MM.1S (cell line): ENCODE results near the gene SCMH1.

Experiments used
- DNase-seq: peaks from one replicate; pipeline ENCODE4 v3.0.0-alpha.2; 2015
- H2AFZ ChIP-seq: fragments of 300-600 bp; sonication (generic); 2 replicates; pipeline ENCODE4 v1.6.0; 2016; ENCODE audit warnings: antibody characterized with exemption, low read length
- H3F3A ChIP-seq: fragments of 300-600 bp; sonication (generic); 2 replicates; pipeline ENCODE4 v1.6.1; 2016; ENCODE audit warnings: mild to moderate bottlenecking, antibody characterized with exemption, low read length, moderate library complexity, mixed read lengths; ENCODE audit not compliant: insufficient read depth
- H3K27ac ChIP-seq: fragments of 300-600 bp; sonication (generic); 2 replicates; pipeline ENCODE4 v1.5.1; 2016; ENCODE audit warnings: mild to moderate bottlenecking, low read length
- H3K27me3 ChIP-seq: fragments of 300-600 bp; sonication (generic); replicated peaks from 2 replicates; pipeline ENCODE4 v1.6.0; 2016; ENCODE audit warnings: low read length; ENCODE audit not compliant: insufficient read depth
- H3K36me3 ChIP-seq: fragments of 300-600 bp; sonication (generic); replicated peaks from 2 replicates; pipeline ENCODE4 v1.6.1; 2016; ENCODE audit warnings: mild to moderate bottlenecking, low read length, mixed read lengths; ENCODE audit not compliant: insufficient read depth
- H3K4me1 ChIP-seq: fragments of 300-600 bp; sonication (generic); 2 replicates; pipeline ENCODE4 v1.6.1; 2016; ENCODE audit warnings: low read length, mixed read lengths
- H3K4me2 ChIP-seq: fragments of 300-600 bp; sonication (generic); 2 replicates; pipeline ENCODE4 v1.6.0; 2016; ENCODE audit warnings: low read depth, low read length
- H3K4me3 ChIP-seq: fragments of 300-600 bp; sonication (generic); 2 replicates; pipeline ENCODE4 v1.5.1; 2016; ENCODE audit warnings: low read length, mixed read lengths
- H3K79me2 ChIP-seq: fragments of 300-600 bp; sonication (generic); 2 replicates; pipeline ENCODE4 v1.6.1; 2016; ENCODE audit warnings: mixed run types, low read length, mixed read lengths
- H3K9ac ChIP-seq: fragments of 300-600 bp; sonication (generic); 2 replicates; pipeline ENCODE4 v1.6.1; 2016; ENCODE audit warnings: low read length, mixed read lengths
- H3K9me2 ChIP-seq: fragments of 300-600 bp; sonication (generic); replicated peaks from 2 replicates; pipeline ENCODE4 v1.6.1; 2016; ENCODE audit warnings: mild to moderate bottlenecking, low read length, mixed read lengths; ENCODE audit not compliant: insufficient read depth
- H3K9me3 ChIP-seq: fragments of 300-600 bp; sonication (generic); replicated peaks from 2 replicates; pipeline ENCODE4 v1.6.1; 2016; ENCODE audit warnings: mild to moderate bottlenecking, low read length, mixed read lengths; ENCODE audit not compliant: insufficient read depth
- H4K20me1 ChIP-seq: fragments of 300-600 bp; sonication (generic); 2 replicates; pipeline ENCODE4 v1.6.1; 2016; ENCODE audit warnings: mild to moderate bottlenecking, low read length, moderate library complexity, mixed read lengths; ENCODE audit not compliant: insufficient read depth
- CTCF ChIP-seq: fragments of 300-600 bp; sonication (generic); IDR thresholded peaks from 2 replicates; pipeline ENCODE4 v1.5.1; 2016; ENCODE audit warnings: antibody characterized with exemption, low read length, mixed read lengths
- EZH2 ChIP-seq: fragments of 300-600 bp; sonication (generic); optimal IDR thresholded peaks from 2 replicates; pipeline ENCODE3; 2017; ENCODE audit warnings: low read depth, mild to moderate bottlenecking, antibody characterized with exemption, low read length, mixed read lengths
- EZH2phosphoT487 ChIP-seq: fragments of 300-600 bp; sonication (generic); IDR thresholded peaks from 2 replicates; pipeline ENCODE4 v1.6.1; 2018; ENCODE audit warnings: antibody characterized with exemption, low read length

Gene SCMH1

GRCh38 chr1:41153750-41154274 lies 88.3 kb downstream of the SCMH1 start:
- Histone ChIP-seq H3K4me3 (no peak overlapping the region), H3K36me3 (0 out of 2 replicates have a peak, but pooled peaks cover 3% of the 10 kb centered on the region), H3K9ac (no peak overlapping the region), H3F3A (no peaks in the 10 kb centered on the region), H3K9me3 (no peaks in the 10 kb centered on the region), H2AFZ (no peak overlapping the region), H3K79me2 (no peaks in the 10 kb centered on the region), H3K9me2 (no peaks in the 10 kb centered on the region), H3K4me2 (no peak overlapping the region), H3K4me1 (no peaks in the 10 kb centered on the region), H4K20me1 (no peaks in the 10 kb centered on the region), H3K27me3 (no peaks in the 10 kb centered on the region), H3K27ac (no peak overlapping the region)
- TF ChIP-seq EZH2 (no peak), EZH2phosphoT487 (no peak), CTCF (no peak)
- no peak for DNase-seq

GRCh38 chr1:41152622-41153044 lies 89.5 kb downstream of the SCMH1 start:
- H3K36me3 ChIP-seq: 0 out of 2 replicates have a peak, but pooled peaks cover 3% of the 10 kb centered on the region
- H3K4me2 ChIP-seq: no peak overlapping the region
- DNase-seq: no peak
- no peak overlapping the region for H3K9ac ChIP-seq
- H3K27me3 ChIP-seq: no peaks in the 10 kb centered on the region
- H3K9me3 ChIP-seq: no peaks in the 10 kb centered on the region
- no peak overlapping the region for H3K27ac ChIP-seq
- H3K9me2 ChIP-seq: no peaks in the 10 kb centered on the region
- H3K79me2 ChIP-seq: no peaks in the 10 kb centered on the region
- H3F3A ChIP-seq: no peaks in the 10 kb centered on the region
- TF ChIP-seq EZH2: no peak
- TF ChIP-seq CTCF: no peak
- TF ChIP-seq EZH2phosphoT487: no peak
- no peaks in the 10 kb centered on the region for H3K4me1 ChIP-seq
- H3K4me3 ChIP-seq: no peak overlapping the region
- H4K20me1 ChIP-seq: no peaks in the 10 kb centered on the region
- no peak overlapping the region for H2AFZ ChIP-seq

DNA sequence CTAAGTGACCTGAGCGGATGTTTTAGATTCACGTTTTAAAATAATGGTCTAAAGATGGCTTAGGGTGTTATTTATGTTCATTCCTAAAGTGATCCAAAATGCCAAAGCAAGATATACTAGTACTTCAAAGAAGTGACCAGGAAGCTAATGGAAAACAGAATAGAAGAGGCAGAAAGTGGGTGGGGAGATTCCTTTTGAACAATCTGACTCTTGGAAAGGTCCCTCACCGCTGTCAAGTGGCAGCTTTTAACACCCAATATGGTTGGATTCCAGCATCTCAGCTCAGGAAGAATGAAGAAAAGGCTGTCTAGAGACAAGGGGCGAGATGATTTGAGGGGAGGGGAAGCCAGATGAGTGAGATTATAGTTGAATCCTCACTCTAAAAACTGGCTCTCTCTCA lies 90.3 kb downstream of the SCMH1 start:
- Histone ChIP-seq H3K36me3 (0 out of 2 replicates have a peak, but pooled peaks cover 3% of the 10 kb centered on the region), H3F3A (no peaks in the 10 kb centered on the region), H3K4me1 (no peaks in the 10 kb centered on the region), H4K20me1 (no peaks in the 10 kb centered on the region), H3K4me3 (no peak overlapping the region), H3K9me2 (no peaks in the 10 kb centered on the region), H3K9ac (no peak overlapping the region), H3K9me3 (no peaks in the 10 kb centered on the region), H3K27me3 (no peaks in the 10 kb centered on the region), H2AFZ (no peak overlapping the region), H3K27ac (no peak overlapping the region), H3K79me2 (no peaks in the 10 kb centered on the region), H3K4me2 (no peak overlapping the region)
- DNase-seq: no peak
- TF ChIP-seq EZH2phosphoT487: no peak
- TF ChIP-seq CTCF: no peak
- TF ChIP-seq EZH2: no peak
